DMS153 (cell line): ENCODE measurements around the gene ABCG1.
A peak's percentile ranks its signal among the peaks of the same experiment; 100 is the strongest.

ENCODE experiments used
- DNase-seq: peaks from one replicate; lab custom pipeline; 2025; lab: John Stamatoyannopoulos, UW

The ABCG1 gene

GRCh38 chr21:42251654-42252324 is 32.8 kb downstream of the ABCG1 start:
- no peak for DNase-seq

GRCh38 chr21:42252325-42252654 is 33.4 kb downstream of the ABCG1 start:
- DNase-seq = no peak

DNA sequence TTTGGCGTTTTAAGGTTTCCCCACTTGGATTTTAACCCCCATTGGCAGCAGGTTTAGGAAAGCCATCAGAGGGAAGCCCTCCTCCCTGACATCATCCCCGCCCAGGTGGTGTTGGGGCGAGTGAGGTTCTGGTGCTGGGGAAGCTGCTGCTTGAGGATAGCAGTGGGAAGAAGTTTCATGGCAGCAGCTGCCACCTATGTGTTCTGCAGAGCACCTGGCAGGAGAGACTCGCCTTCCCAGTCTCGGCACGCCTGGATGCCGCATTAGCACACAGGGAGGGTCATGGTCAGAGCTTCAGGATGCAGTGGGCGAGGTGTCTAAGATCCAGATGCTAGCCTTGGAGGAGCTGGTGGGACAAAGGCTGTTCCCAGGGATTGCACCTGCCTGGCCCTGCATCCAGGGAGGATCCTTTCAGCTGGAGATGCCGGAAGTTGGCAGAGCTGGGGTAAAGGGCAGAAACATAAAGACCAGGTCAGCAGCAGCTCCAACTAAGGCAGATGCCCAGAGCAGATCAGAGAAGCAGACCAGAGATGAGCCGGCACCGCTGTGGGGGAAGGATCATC is 33.9 kb downstream of the ABCG1 start:
- DNase-seq = no peak

DNA sequence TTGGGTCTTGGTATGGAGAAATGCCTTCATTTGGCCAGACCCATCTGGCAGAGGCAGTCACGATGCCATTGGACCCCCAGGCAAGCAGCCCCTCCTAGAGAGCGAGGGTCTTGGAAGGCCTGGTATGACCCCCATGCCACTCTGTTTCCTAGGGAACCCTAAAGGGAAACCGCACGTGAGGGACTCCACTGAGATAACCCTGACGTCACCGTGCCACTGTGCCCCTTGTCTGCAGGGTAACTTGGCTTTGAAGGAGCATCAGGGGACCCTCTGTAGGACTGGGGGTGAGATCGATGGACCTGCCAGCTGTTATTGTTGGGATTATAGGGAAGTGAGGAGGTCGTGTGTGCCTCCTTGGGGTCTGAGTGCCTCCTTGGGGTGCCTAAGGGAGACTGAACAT is 34.5 kb downstream of the ABCG1 start:
- DNase-seq = no peak

GRCh38 chr21:42254083-42254482 is 35.1 kb downstream of the ABCG1 start:
- DNase-seq = no peak

GRCh38 chr21:42254651-42255601 is 36.0 kb downstream of the ABCG1 start:
- no peak for DNase-seq

- DNase-seq = no peak
These were observed 36.9 kb downstream of the ABCG1 start for GRCh38 chr21:42255825-42256224.

GRCh38 chr21:42256316-42256715 is 37.4 kb downstream of the ABCG1 start:
- no peak for DNase-seq

DNA sequence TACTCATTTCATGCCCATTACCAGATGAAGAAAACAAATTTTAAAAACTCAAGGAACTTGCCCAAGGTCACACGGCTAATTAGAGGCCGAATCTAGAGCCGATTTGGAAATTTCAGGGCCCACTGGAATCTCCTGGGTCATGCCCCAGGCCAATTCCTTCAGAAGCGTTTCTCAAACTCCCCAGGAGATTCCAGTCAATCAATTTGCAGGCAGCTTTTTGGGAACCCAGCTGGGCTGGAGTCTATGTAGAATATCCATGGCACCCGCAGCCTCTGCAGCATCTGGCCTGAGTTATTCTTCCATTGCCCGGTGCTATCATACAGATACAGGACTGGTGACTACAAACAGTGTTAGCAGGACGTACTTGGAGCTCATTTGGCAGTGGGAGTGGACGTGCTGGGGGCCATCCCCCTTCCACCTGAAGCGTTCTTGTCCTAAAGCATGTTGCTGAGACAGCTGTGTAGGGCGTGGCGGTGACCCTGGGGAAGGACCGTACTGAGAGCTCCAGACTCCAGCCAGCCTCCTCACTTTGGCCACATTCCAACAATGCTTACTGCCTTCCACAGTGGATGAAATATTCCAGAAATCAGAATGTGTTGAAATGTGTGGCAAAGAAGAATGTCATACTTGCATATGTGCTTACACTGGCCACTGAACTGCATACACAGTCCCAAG is 38.3 kb downstream of the ABCG1 start:
- no peak for DNase-seq

DNA sequence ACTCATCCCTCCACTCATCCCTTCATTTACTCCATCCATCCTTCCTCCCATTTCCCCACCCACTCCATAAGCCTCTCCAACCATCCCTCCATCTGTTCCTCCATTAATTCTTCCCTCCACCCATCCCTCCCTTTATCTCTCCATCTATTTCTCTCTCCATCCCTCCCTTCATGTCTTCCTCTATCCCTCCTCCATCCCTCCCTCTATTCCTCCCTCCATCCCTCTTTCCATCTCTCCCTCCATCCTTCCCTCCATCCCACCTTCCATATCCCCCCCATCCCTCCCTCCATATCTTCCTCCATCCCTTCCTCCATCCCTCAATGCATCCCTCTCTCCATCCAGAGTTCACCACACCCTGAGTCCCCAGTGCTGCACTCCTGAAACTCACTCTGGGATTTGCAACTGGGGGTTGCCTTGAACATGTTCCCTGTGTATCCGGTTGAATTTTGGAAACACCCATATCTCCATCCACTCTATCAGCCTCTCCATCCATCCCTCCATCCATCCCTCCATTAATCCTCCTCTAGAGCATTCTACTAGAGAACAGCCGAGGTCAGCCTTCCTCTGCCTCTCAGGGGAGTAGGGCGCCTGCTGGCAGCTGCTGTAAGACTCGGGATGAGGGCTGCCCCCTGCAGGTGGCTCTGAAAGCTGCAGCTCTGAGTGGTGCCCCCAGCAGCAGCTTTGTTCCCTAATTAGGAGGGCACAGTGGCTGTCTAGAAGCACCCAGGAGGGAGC is 39.4 kb downstream of the ABCG1 start:
- peak; percentile 27 for DNase-seq

GRCh38 chr21:42258885-42259407 is 40.0 kb downstream of the ABCG1 start:
- no peak for DNase-seq

GRCh38 chr21:42260121-42260520 is 41.2 kb downstream of the ABCG1 start:
- no peak for DNase-seq

DNA sequence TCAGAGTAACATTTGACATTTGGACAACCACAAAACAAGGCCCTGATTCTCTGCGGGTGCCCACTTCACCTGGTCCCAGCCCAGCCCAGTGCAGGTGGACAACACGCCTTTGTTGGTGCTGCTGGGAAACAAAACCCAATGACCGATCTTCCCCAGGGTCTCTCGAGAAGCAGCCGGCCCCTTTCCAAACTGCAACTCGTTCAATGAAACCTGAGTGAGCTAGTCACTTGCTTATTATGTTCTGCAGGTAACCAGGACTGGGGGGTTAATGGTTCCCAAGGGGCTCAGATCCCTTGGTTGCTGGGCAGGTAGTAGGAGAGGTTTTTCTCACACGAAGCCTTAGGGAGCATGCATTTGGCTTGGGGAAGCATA is 42.9 kb downstream of the ABCG1 start:
- DNase-seq = peak; percentile 11

DNA sequence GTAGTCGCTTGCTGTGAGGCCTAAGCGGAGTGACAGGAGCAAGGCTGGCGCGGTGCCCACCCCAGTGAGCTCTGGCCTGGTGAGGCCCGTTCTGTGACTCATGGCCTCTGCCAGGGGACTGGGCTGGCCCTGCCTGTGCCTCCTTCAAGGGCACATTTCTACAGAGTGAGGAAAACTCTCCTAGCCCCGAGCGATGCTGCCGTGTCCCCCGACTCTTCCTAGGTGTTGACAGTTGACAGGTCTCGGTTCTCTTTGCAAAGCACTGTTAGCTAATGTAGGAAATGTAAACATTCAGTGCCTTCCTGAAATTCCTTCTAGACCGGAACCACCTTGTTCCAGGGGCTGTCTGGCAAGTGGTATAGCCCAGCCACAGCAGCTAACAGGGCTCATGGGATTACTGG is 43.9 kb downstream of the ABCG1 start:
- peak; percentile 35 for DNase-seq

- no peak for DNase-seq
These were observed 44.7 kb downstream of the ABCG1 start for GRCh38 chr21:42263591-42264131.

DNA sequence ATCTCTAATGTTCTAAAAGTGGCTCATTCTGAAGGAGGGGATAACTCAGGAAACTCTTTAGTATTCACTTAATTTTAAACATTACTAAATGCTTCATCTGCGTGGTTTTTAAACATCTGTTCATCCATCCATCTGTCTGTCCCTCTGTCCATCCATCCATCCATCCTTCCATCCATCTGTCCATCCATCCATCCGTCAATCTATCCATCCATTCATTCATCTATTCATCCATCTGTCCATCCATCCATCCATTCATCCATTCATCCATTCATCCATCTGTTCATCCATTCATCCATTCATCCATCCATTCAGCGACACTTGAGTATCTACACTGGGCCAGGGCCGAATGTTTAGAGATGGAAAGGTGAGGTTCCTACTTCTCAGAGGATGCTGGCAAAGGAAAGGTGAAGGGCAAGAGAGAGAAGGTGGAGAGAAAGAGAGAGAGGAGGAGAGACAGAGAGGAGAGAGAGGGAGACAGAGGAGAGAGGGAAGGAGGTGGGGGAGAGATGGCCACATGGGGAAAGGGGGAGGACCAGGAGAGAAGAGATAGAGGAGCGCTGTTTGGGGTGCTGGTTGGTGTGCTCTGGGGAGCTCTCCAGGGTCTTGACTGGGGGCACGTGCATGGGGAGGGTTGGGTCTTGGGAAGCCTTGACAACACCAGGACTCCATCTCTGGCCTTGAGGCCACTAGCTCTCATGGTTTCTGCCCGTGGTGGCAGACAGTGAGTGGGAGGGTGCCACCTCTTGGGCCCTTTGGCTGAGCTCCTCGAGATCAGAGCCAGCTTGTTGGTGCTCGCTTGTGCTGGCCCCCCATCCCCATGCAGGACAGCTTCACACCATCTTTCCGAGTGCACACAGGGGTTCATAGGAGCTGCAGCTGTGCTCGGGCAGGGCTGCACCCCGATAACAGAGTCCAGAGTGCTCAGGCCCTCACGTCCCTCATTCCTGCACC is 45.6 kb downstream of the ABCG1 start:
- DNase-seq = no peak

- no peak for DNase-seq
These were observed 46.4 kb downstream of the ABCG1 start for GRCh38 chr21:42265231-42265812.

DNA sequence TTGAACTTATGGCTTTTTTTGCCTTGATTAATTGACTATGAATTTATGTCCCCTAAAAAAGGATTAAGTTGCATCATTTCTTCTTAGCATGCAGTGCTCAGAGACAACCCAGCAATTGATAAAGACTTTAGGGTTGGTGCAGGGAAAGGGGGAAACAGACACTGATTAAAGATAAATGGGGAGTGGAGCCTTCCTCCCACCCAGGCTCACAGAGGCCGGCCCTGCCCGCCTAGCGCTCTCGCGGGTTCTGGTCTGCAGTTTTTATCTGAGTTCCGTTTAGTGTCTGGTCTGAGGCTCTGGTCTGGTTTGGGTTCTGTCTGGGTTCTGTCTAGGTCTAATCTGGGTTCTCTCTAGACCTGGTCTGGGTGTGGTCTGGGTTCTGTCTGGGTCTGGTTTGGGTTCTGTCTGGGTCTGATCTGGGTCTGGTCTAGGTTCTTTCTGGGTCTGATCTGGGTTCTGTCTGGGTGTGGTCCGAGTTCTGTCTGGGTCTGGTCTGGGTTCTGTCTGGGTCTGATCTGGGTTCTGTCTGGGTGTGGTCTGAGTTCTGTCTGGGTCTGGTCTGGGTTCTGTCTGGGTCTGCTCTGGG is 48.1 kb downstream of the ABCG1 start:
- no peak for DNase-seq

- DNase-seq = peak; percentile 72
These were observed 50.4 kb downstream of the ABCG1 start for GRCh38 chr21:42269386-42269785.
